Peyer's patch (tissue), 4 donors: ENCODE results near the gene DLG3. TPM values are rescaled to one million over a fixed set of nuclear protein-coding genes. Genes with fewer than 3 reads are reported as not detected.

Experiments used
- DNase-seq, 3 donors: peaks; one replicate each; pipeline ENCODE4 v3.0.0-alpha.2; 2017 to 2019
- H3K27ac ChIP-seq, 4 donors: fragments of 200-600 bp; sonication (generic); one replicate each; pipeline ENCODE4 v1.5.1; 2016 to 2019
- H3K27me3 ChIP-seq, 2 donors: fragments of 200-600 bp; sonication (generic); one replicate each; pipeline ENCODE4 v1.5.1; 2019
- H3K36me3 ChIP-seq, 3 donors: fragments of 200-600 bp; sonication (generic); one replicate each; pipeline ENCODE4 v1.5.1; 2016 to 2019
- H3K4me1 ChIP-seq, 4 donors: fragments of 200-600 bp; sonication (generic); one replicate each; pipeline ENCODE4 v1.5.1; 2016 to 2019
- H3K4me3 ChIP-seq, 4 donors: fragments of 200-600 bp; sonication (generic); 1 replicate in 3 of 4; 2 replicates in 1 of 4; pipeline ENCODE4 v1.5.1; 2016 to 2019; ENCODE audit warnings: mild to moderate bottlenecking in 1 of 4
- H3K9me3 ChIP-seq, 4 donors: fragments of 200-600 bp; sonication (generic); one replicate each; pipeline ENCODE4 v1.5.1; 2016 to 2019; ENCODE audit warnings: mild to moderate bottlenecking in 1 of 4
- CTCF ChIP-seq, 6 experiments: fragments of 450-650 bp in 4 of 6; fragments of 200-600 bp in 2 of 6; sonication (generic) in 1 of 6; IDR thresholded peaks; one replicate each; pipeline ENCODE4 v1.5.1; 2017 to 2019; ENCODE audit warnings: antibody characterized with exemption in 6 of 6, mild to moderate bottlenecking in 3 of 6, moderate library complexity in 1 of 6
- POLR2A ChIP-seq, 2 donors: fragments of 450-650 bp; IDR thresholded peaks; one replicate each; pipeline ENCODE4 v1.5.1; 2017; ENCODE audit warnings: antibody characterized with exemption in 2 of 2, mild to moderate bottlenecking in 2 of 2, moderate library complexity in 2 of 2
- total RNA-seq, 4 donors: library from RNA; depleted of rRNA; stranded (reverse); fragments of >200 nt; gene quantifications; one replicate each; pipeline ENCODE4 v1.1.0, GENCODE V29; 2016

DLG3 gene
- total RNA-seq, 4 donors from 2014 or later, result 33.8 to 58.9 (median 52.8) TPM

GRCh38 chrX:70434352-70434866 is 10.2 kb upstream of the DLG3 start:
- H3K36me3 ChIP-seq, result no peaks in the 10 kb centered on the region
- peak overlapping the region; percentile 65 to 85 (median 78) for H3K27ac ChIP-seq
- no peaks in the 10 kb centered on the region for H3K9me3 ChIP-seq
- peak; percentile 85 to 95 (median 91) for DNase-seq
- no peaks in the 10 kb centered on the region for H3K27me3 ChIP-seq
- TF ChIP-seq POLR2A (IDR thresholded peaks at IDR 0.05), result peak in 1 of 2 donors; percentile 9
- TF ChIP-seq CTCF (IDR thresholded peaks at IDR 0.05), result no peak
- H3K4me1 ChIP-seq, result no peaks in the 10 kb centered on the region
- peak overlapping the region; percentile 44 to 66 (median 58) for H3K4me3 ChIP-seq

- H3K27me3 ChIP-seq, result no peaks in the 10 kb centered on the region
- peak overlapping the region; percentile 44 to 66 (median 58) for H3K4me3 ChIP-seq
- peak in 1 of 3 donors; percentile 16 for DNase-seq
- H3K4me1 ChIP-seq, result no peaks in the 10 kb centered on the region
- peak overlapping the region in 3 of 4 donors; percentile 42 to 85 (median 81) for H3K27ac ChIP-seq
- H3K36me3 ChIP-seq, result no peaks in the 10 kb centered on the region
- no peaks in the 10 kb centered on the region for H3K9me3 ChIP-seq
- no peak for TF ChIP-seq CTCF (IDR thresholded peaks at IDR 0.05)
- TF ChIP-seq POLR2A (IDR thresholded peaks at IDR 0.05), result no peak
Measured at GRCh38 chrX:70434914-70435586, 9.6 kb upstream of the DLG3 start.

GRCh38 chrX:70436343-70436742 is 8.3 kb upstream of the DLG3 start:
- H3K36me3 ChIP-seq, result no peaks in the 10 kb centered on the region
- H3K27ac ChIP-seq, result no peak overlapping the region
- H3K4me1 ChIP-seq, result no peaks in the 10 kb centered on the region
- H3K4me3 ChIP-seq, result no peak overlapping the region
- TF ChIP-seq POLR2A (IDR thresholded peaks at IDR 0.05) (no peak), CTCF (IDR thresholded peaks at IDR 0.05) (no peak)
- no peak for DNase-seq
- H3K27me3 ChIP-seq, result no peaks in the 10 kb centered on the region
- H3K9me3 ChIP-seq, result no peaks in the 10 kb centered on the region

- no peak overlapping the region for H3K27ac ChIP-seq
- H3K4me3 ChIP-seq, result no peak overlapping the region
- no peaks in the 10 kb centered on the region for H3K36me3 ChIP-seq
- DNase-seq, result no peak
- H3K4me1 ChIP-seq, result no peaks in the 10 kb centered on the region
- no peaks in the 10 kb centered on the region for H3K27me3 ChIP-seq
- TF ChIP-seq POLR2A (IDR thresholded peaks at IDR 0.05) (no peak), CTCF (IDR thresholded peaks at IDR 0.05) (no peak)
- H3K9me3 ChIP-seq, result no peaks in the 10 kb centered on the region
Measured at GRCh38 chrX:70437011-70437410, 7.6 kb upstream of the DLG3 start.

GRCh38 chrX:70437921-70438665 is 6.5 kb upstream of the DLG3 start:
- Histone ChIP-seq H3K4me1 (no peaks in the 10 kb centered on the region), H3K36me3 (no peaks in the 10 kb centered on the region), H3K27me3 (no peaks in the 10 kb centered on the region), H3K4me3 (no peak overlapping the region), H3K9me3 (no peaks in the 10 kb centered on the region), H3K27ac (no peak overlapping the region)
- TF ChIP-seq CTCF (IDR thresholded peaks at IDR 0.05) (no peak), POLR2A (IDR thresholded peaks at IDR 0.05) (no peak)
- no peak for DNase-seq
